Measurements from ENCODE around the gene COX5A.

GRCh38 chr15:74870436-74871215 lies 67.2 kb downstream of the COX5A start:
- TF ChIP-seq TAF1 (IDR thresholded peaks at IDR 0.05; ENCODE audit: borderline replicate concordance, insufficient read depth, low read length) (no peak), SIN3A (IDR thresholded peaks at IDR 0.05; ENCODE audit: borderline replicate concordance, insufficient read depth, low read length) (no peak), POLR2AphosphoS5 (IDR thresholded peaks at IDR 0.05; ENCODE audit: low read depth, low read length) (no peak), REST (IDR thresholded peaks at IDR 0.05; ENCODE audit: insufficient read depth in 1 of 2, low read depth in 2 of 2, low read length in 2 of 2) (no peak)

All from PFSK-1 (cell line).